Erythroblast (primary cell): ENCODE results near the gene PML.

Experiments
- GATA1 ChIP-seq: IDR thresholded peaks from 2 replicates; pipeline ENCODE4 v1.6.1; 2011; ENCODE audit warnings: low read depth, mild to moderate bottlenecking, control low read depth, low read length, moderate library complexity
- POLR2A ChIP-seq: IDR thresholded peaks from 2 replicates; pipeline ENCODE4 v1.6.1; 2011; ENCODE audit warnings: mild to moderate bottlenecking, low read length

GRCh38 chr15:73964736-73965093, 29.8 kb upstream of the PML start:
- no peak for TF ChIP-seq POLR2A
- TF ChIP-seq GATA1, result no peak
